ENCODE measurements around the gene FSTL5. TPM values are rescaled to one million over a fixed set of nuclear protein-coding genes. Genes with fewer than 3 reads are reported as not detected.

FSTL5 gene
- total and polyA plus RNA-seq, 9 of the 15 experiments (the other 6 are each of a cell fraction or from before 2014, with no cell fraction given), result 0.09 to 3.1 (median 0.50) TPM; not detected in 1

- no TSS peak for BruUV-seq (replicated peaks)
- no peak overlapping the region for H2AFZ ChIP-seq (ENCODE audit: low read depth, low read length)
- FAIRE-seq, result no peak
- no peak for DNase-seq (ENCODE audit: extremely low read depth in 1 of 4, low spot score in 3 of 4)
- H3K27me3 ChIP-seq (ENCODE audit: control insufficient read depth in 2 of 2, insufficient read depth in 2 of 2, low read length in 2 of 2), result no peaks in the 10 kb centered on the region
- no peaks in the 10 kb centered on the region for H3K4me1 ChIP-seq (replicated peaks in 1 of 2; ENCODE audit: control insufficient read depth in 2 of 2, insufficient read depth in 2 of 2, low read length in 2 of 2)
- no peak overlapping the region for H3K9ac ChIP-seq (ENCODE audit: insufficient read depth in 1 of 2, low read depth in 2 of 2, low read length in 2 of 2)
- ATAC-seq, result no peak
- in situ Hi-C loops (cut with MboI), result no loop called here
- no peaks in the 10 kb centered on the region for H3K36me3 ChIP-seq (ENCODE audit: control insufficient read depth, insufficient read depth, low read length)
- intact Hi-C loops (cut with micrococcal nuclease), result no loop called here
- no peak overlapping the region for H3K4me2 ChIP-seq (ENCODE audit: insufficient read depth, low read length)
- no peaks in the 10 kb centered on the region for H3K9me1 ChIP-seq (ENCODE audit: control insufficient read depth, insufficient read depth, low read length)
- ChIA-PET POLR2A (no interaction called here), CTCF (ENCODE audit: low intra/inter-chr PET ratio) (no interaction called here)
- H3K79me2 ChIP-seq (ENCODE audit: control insufficient read depth, insufficient read depth, low read length), result no peaks in the 10 kb centered on the region
- H3K9me3 ChIP-seq (replicated peaks; ENCODE audit: control insufficient read depth, insufficient read depth, low read depth, low read length), result no peaks in the 10 kb centered on the region
- H3K27ac ChIP-seq (ENCODE audit: extremely low read depth, low read depth, low read length), result no peak overlapping the region
- TF ChIP-seq PCBP1 (IDR thresholded peaks at IDR 0.05; ENCODE audit: low read depth, low read length, poor library complexity, severe bottlenecking), result no peak
- no peak for TF ChIP-seq ETS1 (conservative IDR thresholded peaks at IDR 0.05; ENCODE audit: control insufficient read depth, low read depth, low read length)
- TF ChIP-seq NR1H2 (CRISPR knock-in tag; IDR thresholded peaks at IDR 0.05), result no peak
- no peak for TF ChIP-seq RBBP5 (IDR thresholded peaks at IDR 0.05; ENCODE audit: borderline replicate concordance, insufficient read depth, low read length, poor library complexity, severe bottlenecking)
- no peak for TF ChIP-seq ZBTB12 (CRISPR knock-in tag; IDR thresholded peaks at IDR 0.05)
- no peak for TF ChIP-seq PRPF4 (IDR thresholded peaks at IDR 0.05; ENCODE audit: insufficient read depth, low read depth, low read length, poor library complexity, severe bottlenecking)
- TF ChIP-seq CBX5 (IDR thresholded peaks at IDR 0.05; ENCODE audit: borderline replicate concordance, low read depth), result no peak
- TF ChIP-seq PHB2 (IDR thresholded peaks at IDR 0.05; ENCODE audit: low read depth), result no peak
- TF ChIP-seq ZFPM2 (CRISPR knock-in tag; IDR thresholded peaks at IDR 0.05), result no peak
- TF ChIP-seq TEAD4 (IDR thresholded peaks at IDR 0.05; ENCODE audit: low read length), result no peak
- TF ChIP-seq TEAD4 (CRISPR knock-in tag; IDR thresholded peaks at IDR 0.05; ENCODE audit: borderline replicate concordance), result no peak
- TF ChIP-seq TOE1 (IDR thresholded peaks at IDR 0.05; ENCODE audit: borderline replicate concordance), result no peak
- TF ChIP-seq TOE1 (CRISPR knock-in tag; IDR thresholded peaks at IDR 0.05; ENCODE audit: borderline replicate concordance, low read depth), result no peak
- TF ChIP-seq KDM2B (CRISPR knock-in tag; IDR thresholded peaks at IDR 0.05), result no peak
- TF ChIP-seq CREB1 (IDR thresholded peaks at IDR 0.05), result no peak
- no peak for TF ChIP-seq CREB1 (CRISPR knock-in tag; IDR thresholded peaks at IDR 0.05)
- no peak for TF ChIP-seq NEUROD1 (IDR thresholded peaks at IDR 0.05; ENCODE audit: borderline replicate concordance, low read depth, low read length, partially characterized antibody)
- no peak for TF ChIP-seq POLR2B (IDR thresholded peaks at IDR 0.05; ENCODE audit: low read depth, partially characterized antibody)
- H3K4me3 ChIP-seq, result no peak overlapping the region
- whole genome bisulfite sequencing (ENCODE audit: insufficient coverage, low coverage, missing lambda C conversion rate), result 0% methylated on average over 3 of the region's 3 CpGs
- no peaks in the 10 kb centered on the region for H4K20me1 ChIP-seq (replicated peaks; ENCODE audit: control insufficient read depth, insufficient read depth, low read length)
These were observed 148.7 kb downstream of the FSTL5 start for GRCh38 chr4:162015090-162015489.
